Coronary artery (tissue), 2 donors: ENCODE data around the gene DPP9.
A peak's percentile ranks its signal among the peaks of the same experiment; 100 is the strongest.

Experiments
- DNase-seq: peaks from one replicate; pipeline ENCODE4 v3.0.0-alpha.2; 2017; ENCODE audit warnings: low spot score
- H3K27ac ChIP-seq, 2 donors: fragments of 200-600 bp; sonication (generic); one replicate each; pipeline ENCODE4 v1.5.1; 2016 to 2019
- H3K4me3 ChIP-seq: fragments of 200-600 bp; sonication (generic); 2 replicates; pipeline ENCODE4 v1.5.1; 2016; ENCODE audit warnings: mild to moderate bottlenecking, moderate library complexity
- CTCF ChIP-seq: fragments of 200-600 bp; sonication (generic); IDR thresholded peaks from one replicate; pipeline ENCODE4 v1.5.1; 2019; ENCODE audit warnings: antibody characterized with exemption

DPP9 gene

DNA sequence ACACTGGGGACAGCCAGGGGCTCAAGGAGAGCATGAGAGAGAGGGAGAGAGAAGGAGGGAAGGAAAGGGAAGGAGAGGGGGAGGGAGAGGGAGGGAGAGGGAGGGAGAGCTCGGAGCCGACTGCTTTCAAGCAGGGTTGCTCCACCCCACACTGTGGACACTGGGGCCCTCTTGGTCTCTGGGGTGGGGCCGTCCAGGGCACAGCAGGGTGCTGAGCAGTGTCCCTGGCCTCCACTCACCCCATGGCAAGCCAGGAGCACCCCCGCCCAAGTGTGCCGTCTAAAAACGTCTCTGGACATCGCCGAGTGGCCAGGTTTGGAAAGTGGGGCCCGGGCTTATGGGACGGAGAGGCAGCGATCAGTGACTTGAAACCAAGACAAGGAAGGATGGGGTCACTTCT, 20.9 kb downstream of the DPP9 start:
- TF ChIP-seq CTCF = no peak
- no peak for DNase-seq
- Histone ChIP-seq H3K4me3 (no peak overlapping the region), H3K27ac (no peak overlapping the region)

DNA sequence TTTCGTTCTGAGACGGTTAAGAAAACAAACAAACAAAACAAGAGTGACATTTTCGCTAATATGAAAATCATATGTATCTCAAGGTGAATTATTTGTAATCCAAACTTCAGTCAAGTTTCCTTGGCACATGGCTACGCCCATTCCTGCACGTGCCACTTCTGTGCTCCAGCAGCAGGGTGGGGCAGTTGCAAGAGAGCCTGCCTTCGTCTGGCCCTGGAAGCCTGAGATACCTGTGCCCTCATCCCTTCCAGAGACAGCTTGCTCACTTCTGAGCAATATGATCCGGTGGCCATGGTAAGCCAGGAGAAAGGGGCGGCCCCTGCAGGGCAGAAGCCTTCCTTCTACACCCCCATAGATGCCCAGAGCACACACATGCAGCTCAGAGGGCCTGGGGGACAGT, 22.1 kb downstream of the DPP9 start:
- no peak for DNase-seq
- no peak for TF ChIP-seq CTCF
- Histone ChIP-seq H3K27ac (no peak overlapping the region), H3K4me3 (no peak overlapping the region)

DNA sequence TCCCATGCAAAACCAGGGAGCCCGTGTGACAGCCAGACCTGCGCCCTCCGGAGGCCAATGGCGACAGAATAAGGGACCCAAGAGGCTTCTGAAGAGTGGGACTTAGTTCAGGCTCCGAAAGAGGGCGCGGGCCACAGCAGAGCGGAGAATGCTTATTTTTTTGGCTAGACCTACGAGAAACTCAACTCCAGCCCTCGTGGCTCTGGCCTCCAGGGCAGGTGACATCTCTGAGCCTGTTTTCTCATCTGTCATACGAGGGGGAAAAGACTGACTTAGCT, 23.0 kb downstream of the DPP9 start:
- DNase-seq = no peak
- Histone ChIP-seq H3K27ac (no peak overlapping the region), H3K4me3 (no peak overlapping the region)
- no peak for TF ChIP-seq CTCF

DNA sequence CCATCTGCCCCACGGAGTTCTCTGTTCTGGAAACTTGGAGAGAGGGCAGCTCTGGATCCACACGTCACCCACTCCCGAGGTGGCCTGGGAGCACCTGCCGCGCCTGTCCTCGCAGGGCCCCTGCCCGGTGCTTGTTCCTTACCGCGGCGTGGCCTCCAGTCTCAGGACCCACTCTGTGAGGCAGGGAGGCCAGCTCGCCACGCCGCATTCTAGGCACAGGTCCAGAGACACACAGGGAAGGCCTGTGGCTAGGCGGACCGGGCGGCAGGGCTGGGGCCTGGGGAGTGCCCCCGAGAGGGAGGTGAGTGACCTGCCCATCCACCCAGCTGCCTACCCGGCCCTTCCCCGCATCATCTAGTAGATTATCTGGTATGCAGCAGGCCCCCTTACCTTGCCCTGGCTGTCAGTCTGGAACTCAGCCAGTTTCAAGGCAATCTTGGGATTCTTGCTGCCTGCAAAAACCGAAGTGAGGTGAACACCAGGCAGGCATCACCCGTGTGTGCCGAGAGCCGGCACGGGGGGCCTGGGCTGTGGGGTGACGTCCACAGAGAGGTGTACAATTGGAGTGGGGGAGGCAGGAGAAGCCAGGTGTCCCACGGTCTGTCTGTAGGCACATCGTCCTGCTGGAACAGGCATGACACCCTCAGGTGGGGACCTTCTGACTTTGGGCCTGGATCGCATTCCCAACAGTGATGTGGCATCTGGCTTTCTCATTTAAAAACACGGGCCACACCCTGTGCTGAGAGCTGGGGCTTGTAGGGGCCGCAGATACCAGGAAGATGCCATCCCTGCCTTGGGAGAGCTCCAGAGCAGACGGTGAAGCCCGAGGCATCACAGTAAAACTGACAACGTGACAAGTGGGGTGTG, 23.6 kb downstream of the DPP9 start:
- TF ChIP-seq CTCF = no peak
- DNase-seq = no peak
- Histone ChIP-seq H3K27ac (no peak overlapping the region), H3K4me3 (no peak overlapping the region)

- DNase-seq = no peak
- no peak for TF ChIP-seq CTCF
- Histone ChIP-seq H3K27ac (no peak overlapping the region), H3K4me3 (no peak overlapping the region)
These were observed 26.3 kb downstream of the DPP9 start for GRCh38 chr19:4697304-4697703.

DNA sequence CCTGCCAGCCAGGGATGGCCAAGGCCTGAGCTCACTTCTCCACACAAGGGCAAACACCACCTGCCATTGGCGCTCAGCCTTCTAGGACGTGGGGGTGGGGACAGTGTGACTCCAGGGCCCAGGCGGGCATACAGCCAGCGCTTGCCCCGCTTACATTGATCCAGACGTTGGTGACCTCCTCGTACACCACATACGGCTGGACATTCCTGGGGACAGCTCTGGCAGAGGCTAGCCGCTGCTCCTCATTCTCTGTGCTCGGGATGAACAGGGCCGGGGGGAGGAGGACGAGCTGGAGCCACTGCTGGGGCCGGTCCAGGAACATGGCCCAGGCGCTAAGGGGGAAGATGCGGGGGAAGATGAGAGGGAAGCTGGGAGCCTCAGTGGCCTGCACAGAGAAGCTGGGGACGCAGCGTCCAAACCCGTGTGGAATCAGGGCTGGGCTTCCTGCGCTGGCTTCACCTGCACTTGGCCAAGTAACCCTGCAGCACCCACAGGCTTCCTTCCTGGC, 28.4 kb downstream of the DPP9 start:
- no peak for TF ChIP-seq CTCF
- H3K4me3 ChIP-seq = no peak overlapping the region
- peak overlapping the region in 1 of 2 donors; percentile 14 for H3K27ac ChIP-seq
- no peak for DNase-seq
